SK-N-SH treated with all-trans-retinoic acid at 6 μM for 48 hours (cell line): ENCODE data around the gene ADRB1.
A peak's percentile ranks its signal among the peaks of the same experiment; 100 is the strongest.

Experiments used
- ATAC-seq: fragments of 200-7000 bp; cut with Tn5 transposase; 3 replicates; pipeline ENCODE4 v1.9.1; 2020; ENCODE audit warnings: mild to moderate bottlenecking, moderate library complexity
- ARNTL ChIP-seq: fragments of 450-650 bp; formaldehyde crosslinking; IDR thresholded peaks from 2 replicates; pipeline ENCODE4 v1.5.0; 2020; ENCODE audit warnings: low read depth, mild to moderate bottlenecking, moderate library complexity, borderline replicate concordance
- BACH2 ChIP-seq: fragments of 250-450 bp; sonication (Bioruptor Pico); IDR thresholded peaks from 2 replicates; pipeline ENCODE4 v1.9.0; 2021; ENCODE audit warnings: mild to moderate bottlenecking, borderline replicate concordance
- CSDC2 ChIP-seq: fragments of 250-450 bp; sonication (Bioruptor Pico); IDR thresholded peaks from 2 replicates; pipeline ENCODE4 v1.5.0; 2020; ENCODE audit warnings: mild to moderate bottlenecking, moderate library complexity
- GLIS3 ChIP-seq: fragments of 250-450 bp; sonication (Bioruptor Pico); IDR thresholded peaks from 2 replicates; pipeline ENCODE4 v1.5.0; 2020; ENCODE audit warnings: mild to moderate bottlenecking, moderate library complexity
- ISL1 ChIP-seq: fragments of 250-450 bp; sonication (Bioruptor Pico); IDR thresholded peaks from 2 replicates; pipeline ENCODE4 v2.1.2; 2022; ENCODE audit warnings: mild to moderate bottlenecking, moderate library complexity
- PPARA ChIP-seq: fragments of 250-450 bp; sonication (Bioruptor Pico); IDR thresholded peaks from 2 replicates; pipeline ENCODE4 v1.5.0; 2020; ENCODE audit warnings: mild to moderate bottlenecking, borderline replicate concordance
- RARB ChIP-seq: fragments of 250-450 bp; sonication (Bioruptor Pico); IDR thresholded peaks from 2 replicates; pipeline ENCODE4 v1.8.0; 2021; ENCODE audit warnings: mild to moderate bottlenecking, moderate library complexity
- TCF4 ChIP-seq: fragments of 250-450 bp; sonication (Bioruptor Pico); IDR thresholded peaks from 2 replicates; pipeline ENCODE4 v1.8.0; 2021; ENCODE audit warnings: mild to moderate bottlenecking, moderate library complexity, borderline replicate concordance
- ZC3H10 ChIP-seq: fragments of 250-450 bp; sonication (Bioruptor Pico); IDR thresholded peaks from 2 replicates; pipeline ENCODE4 v1.5.1; 2021; ENCODE audit warnings: mild to moderate bottlenecking, moderate library complexity
- ZFP3 ChIP-seq: fragments of 250-450 bp; sonication (Bioruptor Pico); IDR thresholded peaks from 2 replicates; pipeline ENCODE4 v1.5.0; 2020; ENCODE audit warnings: mild to moderate bottlenecking, moderate library complexity
- ZNF565 ChIP-seq: fragments of 450-650 bp; formaldehyde crosslinking; conservative IDR thresholded peaks from 2 replicates; pipeline ENCODE4 v1.5.0; 2020; ENCODE audit warnings: low read depth, mild to moderate bottlenecking, moderate library complexity
- ZNF70 ChIP-seq: fragments of 450-650 bp; formaldehyde crosslinking; IDR thresholded peaks from 2 replicates; pipeline ENCODE4 v1.5.0; 2020; ENCODE audit warnings: mild to moderate bottlenecking, moderate library complexity
- ZNF8 ChIP-seq: fragments of 450-650 bp; formaldehyde crosslinking; IDR thresholded peaks from 2 replicates; pipeline ENCODE4 v1.5.0; 2020; ENCODE audit warnings: mild to moderate bottlenecking, moderate library complexity
- TF ChIP-seq, protein P1 (sequence below): fragments of 250-450 bp; sonication (Bioruptor Pico); IDR thresholded peaks from 2 replicates; pipeline ENCODE4 v1.5.0; 2020; ENCODE audit warnings: mild to moderate bottlenecking, moderate library complexity
- TF ChIP-seq, protein P2 (sequence below): fragments of 250-450 bp; sonication (Bioruptor Pico); IDR thresholded peaks from 2 replicates; pipeline ENCODE4 v1.5.1; 2020; ENCODE audit warnings: low read depth, mild to moderate bottlenecking, moderate library complexity
- TF ChIP-seq, protein P3 (sequence below): fragments of 250-450 bp; sonication (Bioruptor Pico); IDR thresholded peaks from 2 replicates; pipeline ENCODE4 v1.8.0; 2021; ENCODE audit warnings: low read depth, mild to moderate bottlenecking, moderate library complexity, borderline replicate concordance
- TF ChIP-seq, protein P4 (sequence below): fragments of 250-450 bp; sonication (Bioruptor Pico); IDR thresholded peaks from 2 replicates; pipeline ENCODE4 v1.8.0; 2020; ENCODE audit warnings: mild to moderate bottlenecking, moderate library complexity, borderline replicate concordance
- TF ChIP-seq, protein P5 (sequence below): fragments of 250-450 bp; sonication (Bioruptor Pico); IDR thresholded peaks from 2 replicates; pipeline ENCODE4 v1.5.1; 2021; ENCODE audit warnings: mild to moderate bottlenecking, moderate library complexity

ADRB1 gene

DNA sequence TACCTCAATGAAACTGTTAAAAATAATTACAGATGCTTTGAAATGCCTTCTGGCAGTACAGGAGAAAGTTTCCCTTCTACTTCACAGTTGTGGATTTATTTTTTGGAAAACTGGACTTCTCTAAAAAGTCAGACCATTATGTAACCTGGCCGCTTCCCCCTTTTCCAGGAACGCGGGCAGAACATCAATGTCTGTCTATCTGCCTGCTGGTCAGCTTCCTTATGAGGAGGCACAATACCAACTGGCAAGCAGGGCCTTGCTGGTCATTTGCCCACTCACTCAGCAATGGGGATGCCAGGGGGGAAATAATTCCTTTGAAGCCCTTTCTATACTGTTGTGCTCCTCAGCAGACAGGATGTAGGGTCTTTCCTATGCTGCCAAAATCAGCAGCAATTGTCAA is 22.5 kb upstream of the ADRB1 start (continued):
- TF ChIP-seq, protein P1, sequence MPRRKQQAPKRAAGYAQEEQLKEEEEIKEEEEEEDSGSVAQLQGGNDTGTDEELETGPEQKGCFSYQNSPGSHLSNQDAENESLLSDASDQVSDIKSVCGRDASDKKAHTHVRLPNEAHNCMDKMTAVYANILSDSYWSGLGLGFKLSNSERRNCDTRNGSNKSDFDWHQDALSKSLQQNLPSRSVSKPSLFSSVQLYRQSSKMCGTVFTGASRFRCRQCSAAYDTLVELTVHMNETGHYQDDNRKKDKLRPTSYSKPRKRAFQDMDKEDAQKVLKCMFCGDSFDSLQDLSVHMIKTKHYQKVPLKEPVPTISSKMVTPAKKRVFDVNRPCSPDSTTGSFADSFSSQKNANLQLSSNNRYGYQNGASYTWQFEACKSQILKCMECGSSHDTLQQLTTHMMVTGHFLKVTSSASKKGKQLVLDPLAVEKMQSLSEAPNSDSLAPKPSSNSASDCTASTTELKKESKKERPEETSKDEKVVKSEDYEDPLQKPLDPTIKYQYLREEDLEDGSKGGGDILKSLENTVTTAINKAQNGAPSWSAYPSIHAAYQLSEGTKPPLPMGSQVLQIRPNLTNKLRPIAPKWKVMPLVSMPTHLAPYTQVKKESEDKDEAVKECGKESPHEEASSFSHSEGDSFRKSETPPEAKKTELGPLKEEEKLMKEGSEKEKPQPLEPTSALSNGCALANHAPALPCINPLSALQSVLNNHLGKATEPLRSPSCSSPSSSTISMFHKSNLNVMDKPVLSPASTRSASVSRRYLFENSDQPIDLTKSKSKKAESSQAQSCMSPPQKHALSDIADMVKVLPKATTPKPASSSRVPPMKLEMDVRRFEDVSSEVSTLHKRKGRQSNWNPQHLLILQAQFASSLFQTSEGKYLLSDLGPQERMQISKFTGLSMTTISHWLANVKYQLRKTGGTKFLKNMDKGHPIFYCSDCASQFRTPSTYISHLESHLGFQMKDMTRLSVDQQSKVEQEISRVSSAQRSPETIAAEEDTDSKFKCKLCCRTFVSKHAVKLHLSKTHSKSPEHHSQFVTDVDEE (CRISPR knock-in tag) = no peak
- TF ChIP-seq ZNF70 (CRISPR knock-in tag) (no peak), PPARA (no peak), ARNTL (CRISPR knock-in tag) (no peak)

DNA sequence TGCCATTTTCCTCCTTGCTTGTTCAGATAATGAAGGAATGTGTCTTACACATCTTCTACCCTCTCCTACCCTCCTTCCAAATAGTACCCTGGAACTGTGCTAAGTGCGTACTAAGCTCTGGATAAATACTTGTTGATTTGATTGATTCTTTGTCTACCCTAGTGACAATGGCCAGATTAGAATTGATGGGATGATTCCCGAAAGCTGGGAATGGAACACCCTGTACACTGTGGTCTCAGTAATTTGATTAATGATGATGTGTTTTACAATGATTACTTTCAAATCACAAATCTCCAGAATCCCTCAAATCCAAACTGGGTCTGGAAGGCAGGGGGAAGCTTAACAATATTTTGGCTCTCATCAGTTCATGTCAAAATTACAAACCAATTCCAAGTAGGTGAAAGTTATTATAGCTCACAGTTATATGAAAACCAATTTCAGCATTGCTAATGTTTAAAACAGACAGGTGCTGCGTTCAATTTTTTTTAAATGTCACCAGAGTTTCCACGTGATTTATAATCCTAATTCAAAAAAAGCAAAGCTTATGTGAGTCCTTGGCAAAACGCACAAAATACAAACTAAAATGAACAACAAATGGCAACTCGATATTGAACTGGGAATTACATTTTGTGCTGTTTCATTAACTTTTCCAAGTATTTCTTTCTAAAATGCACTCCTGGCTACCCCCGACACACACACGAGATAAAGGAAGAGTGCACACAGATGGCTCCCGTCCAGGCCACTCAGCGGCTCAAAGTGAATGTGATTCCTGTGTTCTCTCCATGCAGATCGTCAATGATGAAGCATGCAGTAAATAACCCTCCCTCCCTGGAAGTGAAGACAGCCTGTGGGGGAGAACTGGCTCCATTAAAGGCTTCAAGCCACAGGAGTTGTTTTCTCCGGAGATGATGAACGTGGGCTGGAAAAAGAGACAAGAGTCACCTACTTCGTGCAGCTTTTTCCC is 21.7 kb upstream of the ADRB1 start:
- no peak for ATAC-seq
- TF ChIP-seq ZC3H10 (CRISPR knock-in tag) = no peak
- TF ChIP-seq, protein P2, sequence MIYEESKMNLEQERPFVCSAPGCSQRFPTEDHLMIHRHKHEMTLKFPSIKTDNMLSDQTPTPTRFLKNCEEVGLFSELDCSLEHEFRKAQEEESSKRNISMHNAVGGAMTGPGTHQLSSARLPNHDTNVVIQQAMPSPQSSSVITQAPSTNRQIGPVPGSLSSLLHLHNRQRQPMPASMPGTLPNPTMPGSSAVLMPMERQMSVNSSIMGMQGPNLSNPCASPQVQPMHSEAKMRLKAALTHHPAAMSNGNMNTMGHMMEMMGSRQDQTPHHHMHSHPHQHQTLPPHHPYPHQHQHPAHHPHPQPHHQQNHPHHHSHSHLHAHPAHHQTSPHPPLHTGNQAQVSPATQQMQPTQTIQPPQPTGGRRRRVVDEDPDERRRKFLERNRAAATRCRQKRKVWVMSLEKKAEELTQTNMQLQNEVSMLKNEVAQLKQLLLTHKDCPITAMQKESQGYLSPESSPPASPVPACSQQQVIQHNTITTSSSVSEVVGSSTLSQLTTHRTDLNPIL = no peak
- no peak for TF ChIP-seq BACH2 (CRISPR knock-in tag)
- no peak for TF ChIP-seq ZNF8
- TF ChIP-seq, protein P3, sequence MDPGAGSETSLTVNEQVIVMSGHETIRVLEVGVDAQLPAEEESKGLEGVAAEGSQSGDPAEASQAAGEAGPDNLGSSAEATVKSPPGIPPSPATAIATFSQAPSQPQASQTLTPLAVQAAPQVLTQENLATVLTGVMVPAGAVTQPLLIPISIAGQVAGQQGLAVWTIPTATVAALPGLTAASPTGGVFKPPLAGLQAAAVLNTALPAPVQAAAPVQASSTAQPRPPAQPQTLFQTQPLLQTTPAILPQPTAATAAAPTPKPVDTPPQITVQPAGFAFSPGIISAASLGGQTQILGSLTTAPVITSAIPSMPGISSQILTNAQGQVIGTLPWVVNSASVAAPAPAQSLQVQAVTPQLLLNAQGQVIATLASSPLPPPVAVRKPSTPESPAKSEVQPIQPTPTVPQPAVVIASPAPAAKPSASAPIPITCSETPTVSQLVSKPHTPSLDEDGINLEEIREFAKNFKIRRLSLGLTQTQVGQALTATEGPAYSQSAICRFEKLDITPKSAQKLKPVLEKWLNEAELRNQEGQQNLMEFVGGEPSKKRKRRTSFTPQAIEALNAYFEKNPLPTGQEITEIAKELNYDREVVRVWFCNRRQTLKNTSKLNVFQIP (CRISPR knock-in tag) = no peak
- TF ChIP-seq ARNTL (CRISPR knock-in tag) = no peak
- TF ChIP-seq, protein P4, sequence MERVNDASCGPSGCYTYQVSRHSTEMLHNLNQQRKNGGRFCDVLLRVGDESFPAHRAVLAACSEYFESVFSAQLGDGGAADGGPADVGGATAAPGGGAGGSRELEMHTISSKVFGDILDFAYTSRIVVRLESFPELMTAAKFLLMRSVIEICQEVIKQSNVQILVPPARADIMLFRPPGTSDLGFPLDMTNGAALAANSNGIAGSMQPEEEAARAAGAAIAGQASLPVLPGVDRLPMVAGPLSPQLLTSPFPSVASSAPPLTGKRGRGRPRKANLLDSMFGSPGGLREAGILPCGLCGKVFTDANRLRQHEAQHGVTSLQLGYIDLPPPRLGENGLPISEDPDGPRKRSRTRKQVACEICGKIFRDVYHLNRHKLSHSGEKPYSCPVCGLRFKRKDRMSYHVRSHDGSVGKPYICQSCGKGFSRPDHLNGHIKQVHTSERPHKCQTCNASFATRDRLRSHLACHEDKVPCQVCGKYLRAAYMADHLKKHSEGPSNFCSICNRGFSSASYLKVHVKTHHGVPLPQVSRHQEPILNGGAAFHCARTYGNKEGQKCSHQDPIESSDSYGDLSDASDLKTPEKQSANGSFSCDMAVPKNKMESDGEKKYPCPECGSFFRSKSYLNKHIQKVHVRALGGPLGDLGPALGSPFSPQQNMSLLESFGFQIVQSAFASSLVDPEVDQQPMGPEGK (CRISPR knock-in tag) = no peak
- TF ChIP-seq ZNF70 (CRISPR knock-in tag) = no peak
- TF ChIP-seq, protein P1 (CRISPR knock-in tag) = no peak
- TF ChIP-seq, all 23 proteins: peak for 0

DNA sequence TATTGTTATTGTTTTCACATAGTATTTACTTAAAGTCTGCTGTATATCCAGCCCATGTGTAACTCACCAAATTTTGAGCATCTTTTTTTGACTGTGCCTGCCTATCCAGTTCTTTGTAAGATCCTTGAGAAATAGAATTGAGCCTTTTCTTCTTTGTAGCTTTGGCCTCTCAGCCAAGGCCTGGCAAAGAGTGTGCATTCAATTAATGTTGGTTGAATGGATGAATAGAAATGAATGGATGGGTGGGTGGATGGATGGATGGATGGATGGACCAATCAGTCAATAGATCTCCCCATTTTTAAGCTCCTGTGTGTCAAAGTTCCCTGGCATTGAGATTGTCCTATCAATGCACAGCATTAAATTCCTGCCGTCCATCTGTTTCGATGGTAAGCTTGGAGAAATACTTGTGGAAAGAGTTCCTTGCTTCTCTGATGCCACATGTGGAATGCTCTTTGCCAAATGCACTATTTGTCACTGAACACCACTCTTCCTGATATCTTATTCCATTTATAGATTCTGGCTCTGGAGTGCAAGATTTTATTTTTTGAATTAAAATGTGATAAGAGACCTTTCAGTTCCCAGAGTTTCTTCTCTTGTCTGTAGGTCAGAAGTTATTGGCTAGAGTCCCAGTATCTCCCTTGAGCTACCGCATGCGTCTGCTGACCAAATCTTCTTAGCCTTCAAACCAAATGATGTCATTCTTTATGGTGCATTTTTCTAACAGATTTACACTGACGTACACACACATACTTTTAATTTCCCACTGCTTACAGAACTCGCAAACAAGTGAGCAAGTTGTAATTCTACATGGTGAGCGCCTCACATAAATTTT is 20.7 kb upstream of the ADRB1 start:
- no peak for ATAC-seq
- no peak for TF ChIP-seq CSDC2 (CRISPR knock-in tag)
- no peak for TF ChIP-seq GLIS3
- 0 out of 2 replicates have a peak, but pooled peaks have one; percentile 56 for TF ChIP-seq ISL1
- TF ChIP-seq ZFP3 (CRISPR knock-in tag) = peak; percentile 61; the same call in 1 of the 2 replicates
- no peak for TF ChIP-seq RARB (CRISPR knock-in tag)
- TF ChIP-seq, protein P5, sequence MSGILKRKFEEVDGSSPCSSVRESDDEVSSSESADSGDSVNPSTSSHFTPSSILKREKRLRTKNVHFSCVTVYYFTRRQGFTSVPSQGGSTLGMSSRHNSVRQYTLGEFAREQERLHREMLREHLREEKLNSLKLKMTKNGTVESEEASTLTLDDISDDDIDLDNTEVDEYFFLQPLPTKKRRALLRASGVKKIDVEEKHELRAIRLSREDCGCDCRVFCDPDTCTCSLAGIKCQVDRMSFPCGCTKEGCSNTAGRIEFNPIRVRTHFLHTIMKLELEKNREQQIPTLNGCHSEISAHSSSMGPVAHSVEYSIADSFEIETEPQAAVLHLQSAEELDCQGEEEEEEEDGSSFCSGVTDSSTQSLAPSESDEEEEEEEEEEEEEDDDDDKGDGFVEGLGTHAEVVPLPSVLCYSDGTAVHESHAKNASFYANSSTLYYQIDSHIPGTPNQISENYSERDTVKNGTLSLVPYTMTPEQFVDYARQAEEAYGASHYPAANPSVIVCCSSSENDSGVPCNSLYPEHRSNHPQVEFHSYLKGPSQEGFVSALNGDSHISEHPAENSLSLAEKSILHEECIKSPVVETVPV (CRISPR knock-in tag) = no peak
- TF ChIP-seq, protein P2 = peak; percentile 50; the same call in 1 of the 2 replicates
- TF ChIP-seq ZNF565 (CRISPR knock-in tag) = no peak
- TF ChIP-seq, protein P3 (CRISPR knock-in tag) = no peak
- no peak for TF ChIP-seq TCF4 (CRISPR knock-in tag)
